ENCODE results near the gene LHX8. TPM values are rescaled to one million over a fixed set of nuclear protein-coding genes. Genes with fewer than 3 reads are reported as not detected.

The LHX8 gene
- total RNA-seq, 1 experiment from 2014 or later: 0.37 TPM

DNA sequence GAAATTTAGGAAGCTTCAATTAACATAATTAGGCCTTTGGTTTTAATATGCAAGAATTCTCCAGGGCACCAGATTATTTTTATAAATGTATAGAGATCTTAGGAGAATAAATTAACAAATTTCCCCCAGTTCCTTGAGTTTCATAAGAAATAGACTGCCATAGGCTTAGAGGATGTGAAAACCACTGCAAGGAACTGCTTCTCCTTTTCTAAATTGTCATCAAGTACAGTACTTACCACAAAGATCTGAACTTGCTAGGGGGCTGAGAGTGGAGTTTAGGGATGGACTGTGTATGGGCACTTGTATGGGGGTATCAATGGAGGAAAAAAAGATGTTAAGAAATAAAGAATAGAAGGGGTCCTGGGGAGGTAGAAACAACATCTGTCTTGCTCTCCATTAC lies 31.1 kb downstream of the LHX8 start (continued):
- no peak for TF ChIP-seq ZNF396 (CRISPR knock-in tag; IDR thresholded peaks at IDR 0.05; ENCODE audit: borderline replicate concordance)
- TF ChIP-seq ZNF281 (CRISPR knock-in tag; IDR thresholded peaks at IDR 0.05): no peak
- TF ChIP-seq FOXP1 (CRISPR knock-in tag; IDR thresholded peaks at IDR 0.05; ENCODE audit: borderline replicate concordance): no peak
- TF ChIP-seq NR2C2 (CRISPR knock-in tag; IDR thresholded peaks at IDR 0.05): no peak
- no peak for TF ChIP-seq JUN (CRISPR knock-in tag; IDR thresholded peaks at IDR 0.05)
- TF ChIP-seq SP1 (CRISPR knock-in tag; conservative IDR thresholded peaks at IDR 0.05): no peak
- TF ChIP-seq ZNF232 (CRISPR knock-in tag; IDR thresholded peaks at IDR 0.05): no peak

GRCh38 chr1:75166821-75167220 lies 32.6 kb downstream of the LHX8 start:
- Mint-ChIP-seq H3K36me3 (no peaks in the 10 kb centered on the region), H3K27me3 (ENCODE audit: low read depth) (no peaks in the 10 kb centered on the region), H3K4me3 (no peak overlapping the region), H3K27ac (no peak overlapping the region), H3K9me3 (no peaks in the 10 kb centered on the region), H3K4me1 (peaks cover 16% of the 10 kb centered on the region)
- ATAC-seq: no peak
- CTCF ChIA-PET: no interaction called here
- TF ChIP-seq, protein P1, sequence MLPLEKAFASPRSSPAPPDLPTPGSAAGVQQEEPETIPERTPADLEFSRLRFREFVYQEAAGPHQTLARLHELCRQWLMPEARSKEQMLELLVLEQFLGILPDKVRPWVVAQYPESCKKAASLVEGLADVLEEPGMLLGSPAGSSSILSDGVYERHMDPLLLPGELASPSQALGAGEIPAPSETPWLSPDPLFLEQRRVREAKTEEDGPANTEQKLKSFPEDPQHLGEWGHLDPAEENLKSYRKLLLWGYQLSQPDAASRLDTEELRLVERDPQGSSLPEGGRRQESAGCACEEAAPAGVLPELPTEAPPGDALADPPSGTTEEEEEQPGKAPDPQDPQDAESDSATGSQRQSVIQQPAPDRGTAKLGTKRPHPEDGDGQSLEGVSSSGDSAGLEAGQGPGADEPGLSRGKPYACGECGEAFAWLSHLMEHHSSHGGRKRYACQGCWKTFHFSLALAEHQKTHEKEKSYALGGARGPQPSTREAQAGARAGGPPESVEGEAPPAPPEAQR (CRISPR knock-in tag; IDR thresholded peaks at IDR 0.05): no peak
- no peak for TF ChIP-seq ESRRA (CRISPR knock-in tag; IDR thresholded peaks at IDR 0.05; ENCODE audit: borderline replicate concordance)
- DNase-seq (ENCODE audit: low spot score): no peak
- POLR2A ChIA-PET: no interaction called here

DNA sequence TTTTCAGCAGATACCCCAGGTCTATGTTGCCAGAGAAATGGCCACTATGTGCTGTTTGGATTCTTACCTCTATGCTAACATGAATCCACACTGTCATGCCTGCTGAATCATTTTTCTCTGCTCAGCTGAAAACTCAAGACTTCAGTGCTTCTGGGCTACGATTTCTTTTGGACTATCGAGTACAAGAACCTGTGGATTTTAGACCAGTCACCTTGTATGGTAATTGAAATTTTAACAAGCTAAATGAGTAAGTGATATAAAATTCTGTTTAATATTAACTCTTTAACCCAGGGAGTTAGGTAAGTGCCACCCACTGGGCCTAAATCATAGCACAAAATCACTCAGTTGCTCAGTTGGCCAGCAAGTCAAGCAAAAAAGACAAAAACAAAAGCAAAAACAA lies 35.8 kb downstream of the LHX8 start:
- H3K27ac Mint-ChIP-seq: no peak overlapping the region
- no peak for TF ChIP-seq FOXJ3 (CRISPR knock-in tag; IDR thresholded peaks at IDR 0.05; ENCODE audit: borderline replicate concordance)
- TF ChIP-seq KAT7 (CRISPR knock-in tag; IDR thresholded peaks at IDR 0.05; ENCODE audit: borderline replicate concordance): no peak
- TF ChIP-seq PREB (CRISPR knock-in tag; IDR thresholded peaks at IDR 0.05; ENCODE audit: borderline replicate concordance): no peak
- no peak for TF ChIP-seq USF2 (CRISPR knock-in tag; IDR thresholded peaks at IDR 0.05)
- TF ChIP-seq, protein P2, sequence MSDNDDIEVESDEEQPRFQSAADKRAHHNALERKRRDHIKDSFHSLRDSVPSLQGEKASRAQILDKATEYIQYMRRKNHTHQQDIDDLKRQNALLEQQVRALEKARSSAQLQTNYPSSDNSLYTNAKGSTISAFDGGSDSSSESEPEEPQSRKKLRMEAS (CRISPR knock-in tag; IDR thresholded peaks at IDR 0.05): no peak
- no peak for TF ChIP-seq ATF2 (CRISPR knock-in tag; IDR thresholded peaks at IDR 0.05; ENCODE audit: borderline replicate concordance, low read depth)
- TF ChIP-seq HMGA2 (CRISPR knock-in tag; IDR thresholded peaks at IDR 0.05): no peak
- no peak for TF ChIP-seq IRF2 (CRISPR knock-in tag; IDR thresholded peaks at IDR 0.05; ENCODE audit: borderline replicate concordance, low read depth)
- TF ChIP-seq NFATC4 (CRISPR knock-in tag; IDR thresholded peaks at IDR 0.05): no peak
- TF ChIP-seq ELF4 (CRISPR knock-in tag; IDR thresholded peaks at IDR 0.05; ENCODE audit: low read depth): no peak
- TF ChIP-seq CREM (CRISPR knock-in tag; IDR thresholded peaks at IDR 0.05): no peak
- no peak for TF ChIP-seq E2F1 (CRISPR knock-in tag; IDR thresholded peaks at IDR 0.05)
- H3K36me3 Mint-ChIP-seq: no peaks in the 10 kb centered on the region
- H3K27me3 Mint-ChIP-seq (ENCODE audit: low read depth): no peaks in the 10 kb centered on the region
- POLR2A ChIA-PET: no interaction called here
- H3K9me3 Mint-ChIP-seq: peaks cover 3% of the 10 kb centered on the region
- DNase-seq (ENCODE audit: low spot score) (no peak), ATAC-seq (no peak)
- CTCF ChIA-PET: interaction anchor here (1.0 to 2.9 kb wide), 2 partner anchors 102 to 403 kb away, joined by 3 to 6 read pairs; no protein-coding TSS in a partner anchor
- peaks cover 7% of the 10 kb centered on the region; the same call in 1 of the 2 replicates for H3K4me1 Mint-ChIP-seq
- H3K4me3 Mint-ChIP-seq: no peak overlapping the region

Data from WTC11 (cell line).